ELR (cell line): Measurements from ENCODE around the gene CCDC12.

Experiments used
- DNase-seq: peaks from one replicate; pipeline ENCODE4 v3.0.0-alpha.2; 2015; ENCODE audit warnings: low read depth

CCDC12 gene

DNA sequence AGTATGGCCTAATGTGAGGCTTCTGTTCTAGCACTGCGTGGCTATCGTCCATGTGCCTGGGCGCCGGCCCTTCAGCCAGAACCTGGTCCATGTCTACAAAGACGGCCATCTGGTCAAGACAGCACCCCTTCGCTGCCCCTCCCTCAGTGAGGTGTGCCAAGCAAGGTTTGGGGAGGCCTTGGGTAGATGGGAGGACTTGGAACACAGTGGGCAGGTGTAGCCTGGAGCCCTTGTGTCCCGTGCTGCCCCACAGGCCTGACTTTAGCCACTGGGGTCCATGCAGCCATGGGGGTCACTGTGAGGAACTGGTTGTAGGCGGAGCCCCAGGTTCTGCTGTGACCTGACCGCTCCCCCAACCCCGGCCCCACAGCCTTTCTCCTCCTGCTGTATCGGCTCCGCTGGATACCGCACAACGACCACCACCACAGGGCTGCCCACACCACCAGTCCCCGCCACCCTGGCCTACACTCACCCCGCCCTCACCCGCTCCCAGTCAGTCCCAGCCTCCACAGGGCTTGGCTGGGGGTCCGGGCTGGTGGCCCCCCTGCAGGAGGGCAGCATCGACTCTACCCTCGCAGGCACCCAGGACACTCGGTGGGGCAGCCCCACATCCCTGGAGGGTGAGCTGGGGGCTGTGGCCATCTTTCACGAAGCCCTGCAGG, 19.5 kb upstream of the CCDC12 start:
- no peak for DNase-seq

DNA sequence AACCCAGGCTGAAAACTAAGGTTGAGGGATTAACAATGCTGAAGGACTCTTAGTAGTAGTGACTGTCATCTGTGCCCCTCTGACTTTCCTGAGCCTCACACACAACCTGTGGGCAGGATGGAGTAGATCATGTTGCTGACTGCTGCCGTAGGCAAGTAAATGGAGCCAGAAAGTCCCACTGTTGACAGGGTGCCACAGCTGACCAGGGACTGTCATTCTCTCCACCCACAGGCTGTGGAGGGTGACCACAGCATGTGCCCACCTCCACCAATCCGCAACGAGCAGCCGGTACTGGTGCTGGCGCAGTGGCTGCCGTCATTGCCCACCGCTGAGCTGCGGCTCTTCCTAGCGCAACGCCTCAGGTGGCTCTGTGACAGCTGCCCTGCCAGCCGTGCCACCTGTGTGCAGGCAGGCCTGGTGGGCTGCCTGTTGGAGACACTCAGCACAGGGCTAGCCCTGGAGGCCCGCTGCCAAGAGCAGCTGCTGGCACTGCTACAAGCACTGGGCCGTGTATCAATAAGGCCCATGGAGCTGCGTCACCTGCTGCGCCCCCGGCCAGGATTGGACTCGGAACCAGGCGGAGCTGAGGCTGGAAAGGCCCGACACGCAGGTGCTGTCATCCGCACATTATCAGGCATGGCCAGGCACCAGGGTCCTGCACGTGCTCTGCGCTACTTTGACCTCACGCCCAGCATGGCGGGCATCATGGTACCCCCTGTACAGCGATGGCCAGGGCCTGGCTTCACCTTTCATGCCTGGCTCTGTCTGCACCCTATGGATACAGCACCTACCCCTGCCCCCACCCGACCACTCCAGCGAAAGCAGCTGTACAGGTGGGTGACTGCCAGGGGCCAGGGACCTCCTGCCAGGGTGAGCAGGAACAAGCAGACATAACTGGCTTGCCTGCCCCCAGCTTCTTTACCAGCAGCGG, 18.5 kb upstream of the CCDC12 start:
- no peak for DNase-seq

DNA sequence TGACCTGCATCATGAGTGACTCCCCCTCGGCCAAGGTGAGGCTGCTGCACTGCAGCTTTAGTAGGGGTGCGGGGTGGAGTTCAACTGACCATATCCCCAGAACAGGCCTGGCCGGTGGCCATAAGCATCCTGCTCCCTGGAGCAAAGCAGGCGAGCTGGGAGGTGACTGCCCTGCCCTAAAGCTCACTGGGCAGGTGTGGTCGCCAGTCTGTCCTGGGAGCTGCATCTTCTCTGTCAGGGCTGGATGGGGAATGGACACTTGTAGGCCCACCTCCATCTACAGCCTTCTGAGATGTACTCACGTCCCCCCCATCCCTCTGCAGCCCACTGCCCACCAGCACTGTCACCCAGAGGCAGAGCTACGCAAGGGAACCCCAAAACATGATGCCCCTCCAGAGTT, 17.4 kb upstream of the CCDC12 start:
- DNase-seq: no peak

DNA sequence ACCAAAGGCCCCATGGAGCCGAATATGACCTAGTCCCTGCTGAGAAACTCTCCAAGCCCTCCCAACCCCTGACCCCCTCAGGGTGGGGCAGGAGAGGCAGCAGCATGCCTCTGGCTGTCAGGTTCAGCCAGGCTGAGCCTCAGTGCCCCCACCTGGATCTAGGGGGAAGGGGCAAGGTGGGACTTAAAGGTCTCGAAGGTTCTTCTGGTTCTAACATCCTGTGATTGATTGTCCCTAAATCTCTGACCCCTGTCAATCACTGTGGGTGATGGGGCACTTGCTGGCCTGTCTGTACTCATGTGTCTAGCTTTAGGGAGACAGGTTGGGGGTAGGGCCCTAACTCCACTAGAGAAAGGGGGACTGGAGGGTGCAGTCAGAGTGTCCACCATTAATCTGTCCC, 16.7 kb upstream of the CCDC12 start:
- no peak for DNase-seq

DNA sequence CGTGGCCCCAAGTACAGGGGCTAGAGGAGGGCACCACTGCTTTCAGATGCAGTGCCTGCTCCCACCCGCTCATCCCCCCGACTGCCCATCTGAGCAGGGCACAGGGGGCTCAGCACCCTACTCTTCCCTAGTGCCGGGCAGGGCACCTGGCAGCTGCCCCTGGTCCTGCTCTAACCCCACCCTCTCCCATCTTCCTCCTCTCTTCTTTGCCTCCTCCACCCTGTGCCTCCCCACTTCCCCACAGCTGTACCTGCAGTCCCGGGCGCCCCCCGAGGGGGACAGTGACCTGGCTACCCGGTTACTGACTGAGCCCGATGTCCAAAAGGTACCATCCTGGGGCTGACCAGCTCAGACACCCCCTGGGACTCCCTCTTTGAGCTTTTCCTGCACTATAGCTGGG, 15.7 kb upstream of the CCDC12 start:
- no peak for DNase-seq

DNA sequence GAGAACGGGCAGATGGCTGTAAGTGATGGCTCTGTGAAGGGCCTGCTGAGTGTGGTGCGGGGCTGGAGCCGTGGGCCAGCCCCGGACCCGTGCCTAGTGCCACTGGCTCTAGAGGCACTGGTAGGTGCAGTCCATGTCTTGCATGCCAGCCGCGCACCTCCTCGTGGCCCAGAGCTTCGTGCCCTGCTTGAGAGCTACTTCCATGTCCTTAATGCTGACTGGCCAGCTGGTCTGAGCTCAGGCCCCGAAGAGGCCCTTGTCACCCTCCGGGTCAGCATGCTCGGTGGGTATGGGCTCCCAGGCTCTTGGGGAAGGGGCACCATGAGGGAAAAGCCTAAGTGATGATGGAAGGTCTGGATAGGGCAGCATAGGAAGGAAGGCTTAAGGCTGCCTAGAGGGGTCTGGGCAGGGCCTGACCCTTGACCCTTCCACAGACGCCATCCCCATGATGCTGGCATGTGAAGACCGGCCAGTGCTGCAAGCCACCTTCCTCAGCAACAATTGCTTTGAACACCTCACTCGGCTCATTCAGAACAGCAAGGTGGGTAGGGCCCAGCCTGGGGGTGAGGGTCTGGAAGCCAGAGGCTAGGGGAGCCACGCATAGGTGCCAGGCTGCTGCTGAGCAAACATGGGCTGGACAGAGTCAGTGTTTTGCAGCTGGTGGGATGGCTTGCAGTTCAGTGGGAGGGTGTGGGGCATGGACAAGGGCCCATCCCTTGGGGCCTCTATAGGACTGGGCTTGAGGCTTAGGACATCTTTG, 15.0 kb upstream of the CCDC12 start:
- no peak for DNase-seq

DNA sequence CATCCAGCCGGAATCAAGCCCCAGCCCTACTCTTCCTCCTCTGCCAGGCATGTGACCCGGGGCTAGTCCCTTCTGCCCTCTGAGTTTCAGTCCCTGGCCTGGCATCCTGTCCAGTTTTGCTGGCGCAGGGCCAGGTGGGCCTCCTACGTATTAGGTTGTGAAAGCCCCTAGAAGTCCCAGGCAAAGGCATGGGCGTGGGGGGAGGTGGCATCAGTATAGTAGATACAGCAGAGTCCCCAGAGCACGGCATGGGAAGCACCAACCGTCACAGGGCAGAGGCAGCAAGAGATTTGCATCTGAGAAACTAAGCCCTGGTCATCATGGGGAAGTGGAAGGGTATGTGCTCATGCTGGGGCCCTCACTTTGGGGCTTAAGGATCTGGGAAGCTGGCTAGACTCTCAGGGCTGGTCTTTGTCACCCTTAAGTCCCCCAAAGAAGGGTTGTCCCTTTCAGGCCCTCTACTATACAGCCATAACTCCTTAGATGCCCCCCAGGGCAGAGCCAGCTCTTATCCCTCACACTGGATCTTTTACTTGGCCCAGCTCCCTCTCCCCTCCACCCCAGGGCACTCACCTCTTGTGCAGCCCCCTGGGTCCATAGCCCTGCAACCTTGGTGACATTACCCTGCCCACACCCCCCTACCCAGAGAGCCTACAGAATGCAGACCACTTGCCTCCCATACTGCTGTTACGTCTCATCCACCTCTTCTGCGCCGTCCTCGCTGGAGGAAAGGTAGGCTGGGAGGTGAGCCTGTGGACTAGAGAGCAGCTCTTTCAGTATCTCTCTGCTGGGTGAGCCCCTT, 14.2 kb upstream of the CCDC12 start:
- no peak for DNase-seq

DNA sequence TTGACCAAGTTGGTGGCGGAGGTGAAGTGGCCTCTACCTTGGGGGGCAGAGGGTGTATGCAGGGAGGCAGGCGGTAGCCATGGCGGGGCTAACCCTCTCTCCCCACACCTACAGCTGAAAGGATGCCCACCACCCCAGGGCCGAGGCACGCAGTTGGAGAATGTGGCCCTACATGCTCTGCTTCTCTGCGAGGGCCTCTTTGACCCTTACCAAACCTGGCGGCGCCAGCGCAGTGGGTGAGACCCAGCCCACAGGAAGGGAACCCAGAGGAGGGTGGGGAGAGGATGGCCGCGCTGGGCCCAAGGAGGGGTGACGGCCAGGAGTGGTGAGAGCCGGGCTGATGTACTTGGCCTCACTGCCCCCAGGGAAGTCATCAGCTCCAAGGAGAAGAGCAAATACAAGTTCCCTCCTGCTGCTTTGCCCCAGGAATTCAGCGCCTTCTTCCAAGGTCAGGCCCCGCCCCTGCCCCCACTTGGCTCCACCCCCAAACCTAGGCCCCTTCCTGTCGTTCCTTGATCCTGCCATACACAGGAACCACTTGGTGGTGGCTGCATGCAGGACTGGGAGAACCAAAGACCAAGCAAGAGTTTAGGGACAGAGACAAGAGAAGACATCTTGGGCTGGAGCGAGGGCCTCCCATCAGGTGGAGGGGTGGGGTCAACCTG, 12.7 kb upstream of the CCDC12 start:
- no peak for DNase-seq

DNA sequence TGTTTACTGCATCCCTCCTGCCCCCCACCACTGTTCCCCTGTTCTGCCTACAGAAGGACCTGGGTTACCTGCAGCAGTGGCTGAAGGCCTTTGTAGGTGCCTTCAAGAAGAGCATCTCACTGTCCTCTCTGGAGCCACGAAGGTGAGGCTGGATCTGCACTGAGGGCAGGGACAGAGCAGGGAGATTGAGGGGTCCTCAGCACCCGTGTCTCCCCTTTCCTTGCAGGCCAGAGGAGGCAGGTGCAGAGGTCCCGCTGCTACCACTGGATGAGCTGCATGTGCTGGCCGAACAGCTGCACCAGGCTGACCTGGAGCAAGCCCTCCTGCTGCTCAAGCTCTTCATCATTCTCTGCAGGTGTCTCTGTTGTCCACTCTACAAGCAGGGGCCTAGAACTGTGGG, 12.1 kb upstream of the CCDC12 start:
- DNase-seq: no peak

DNA sequence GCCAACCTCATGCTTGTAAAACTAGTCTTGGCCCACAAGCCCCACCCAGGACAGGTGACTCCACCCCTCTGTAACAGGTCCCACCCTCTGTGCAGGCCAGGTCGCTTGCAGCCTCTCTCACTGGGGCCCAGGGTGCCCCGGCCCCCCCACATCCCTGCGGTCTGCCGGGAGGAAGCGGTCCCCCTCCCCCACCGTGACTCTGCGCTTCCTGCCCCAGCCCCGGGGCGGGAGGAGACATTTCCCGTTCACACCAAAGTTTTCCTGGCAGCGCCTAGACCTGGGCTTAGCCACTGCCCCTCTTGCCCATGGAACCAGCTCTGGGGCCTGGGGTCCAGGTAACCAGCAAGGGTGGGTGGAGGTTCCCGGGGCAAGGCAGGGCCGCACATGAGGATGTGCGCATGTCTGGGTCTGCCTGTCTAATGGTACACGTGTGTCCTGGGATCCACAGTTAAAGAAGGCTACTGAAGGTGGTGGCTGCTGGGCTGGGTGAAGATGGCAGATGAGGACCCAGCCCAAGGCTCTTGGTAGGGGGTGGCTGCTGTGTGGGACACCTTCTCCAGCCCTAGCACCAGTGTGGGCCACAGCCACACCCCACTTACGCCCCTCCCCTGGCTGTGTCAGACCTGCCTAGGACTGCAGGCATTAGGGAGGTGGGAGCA, 11.3 kb upstream of the CCDC12 start:
- peak; percentile 80 for DNase-seq

DNA sequence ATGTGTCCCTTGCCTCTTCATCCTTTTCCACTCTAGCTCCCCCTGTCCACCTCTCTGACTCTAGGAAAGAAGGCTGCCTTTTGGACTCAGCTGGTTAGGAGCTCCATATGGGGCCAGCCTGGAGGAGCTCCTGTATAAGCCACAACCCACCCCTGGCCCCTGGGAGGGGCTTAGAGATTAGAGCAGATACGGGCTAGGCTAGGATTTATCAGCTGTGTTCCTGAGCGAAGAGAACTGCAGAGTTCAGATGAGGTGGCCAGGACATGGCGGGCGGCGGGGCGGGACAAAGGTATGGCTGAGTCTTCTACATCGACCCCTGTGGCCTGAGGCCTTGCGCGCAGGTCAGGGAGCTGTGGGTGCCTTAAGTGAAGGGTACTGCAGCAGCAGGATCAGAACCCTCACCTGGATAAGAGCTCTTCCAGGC, 10.8 kb upstream of the CCDC12 start:
- DNase-seq: no peak

DNA sequence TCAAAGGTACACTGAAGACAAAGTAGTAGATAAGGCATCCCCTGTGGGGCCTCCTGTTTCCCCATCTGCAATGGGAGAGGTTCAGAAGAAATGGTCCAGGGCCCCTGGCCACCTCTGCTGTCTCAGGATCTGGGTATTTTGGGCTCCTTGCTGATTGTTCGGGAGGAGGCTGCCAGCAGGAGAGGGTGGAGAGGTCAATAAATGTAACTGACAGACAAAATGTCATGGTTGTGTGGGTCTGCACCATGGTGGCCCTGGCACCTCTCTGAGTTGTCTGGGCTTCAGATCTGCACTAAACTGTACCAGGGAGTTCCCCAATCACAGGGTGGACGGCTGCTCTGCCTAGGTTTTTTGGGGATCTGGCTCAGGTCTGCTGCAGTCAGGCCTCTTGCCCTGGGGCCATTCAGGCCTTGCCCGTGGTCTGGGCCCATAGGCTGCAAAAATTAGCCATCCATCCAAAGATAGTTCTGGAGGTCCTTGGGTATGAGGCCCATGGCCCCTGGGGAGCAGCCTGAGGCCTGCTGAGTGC, 10.3 kb upstream of the CCDC12 start:
- DNase-seq: no peak

DNA sequence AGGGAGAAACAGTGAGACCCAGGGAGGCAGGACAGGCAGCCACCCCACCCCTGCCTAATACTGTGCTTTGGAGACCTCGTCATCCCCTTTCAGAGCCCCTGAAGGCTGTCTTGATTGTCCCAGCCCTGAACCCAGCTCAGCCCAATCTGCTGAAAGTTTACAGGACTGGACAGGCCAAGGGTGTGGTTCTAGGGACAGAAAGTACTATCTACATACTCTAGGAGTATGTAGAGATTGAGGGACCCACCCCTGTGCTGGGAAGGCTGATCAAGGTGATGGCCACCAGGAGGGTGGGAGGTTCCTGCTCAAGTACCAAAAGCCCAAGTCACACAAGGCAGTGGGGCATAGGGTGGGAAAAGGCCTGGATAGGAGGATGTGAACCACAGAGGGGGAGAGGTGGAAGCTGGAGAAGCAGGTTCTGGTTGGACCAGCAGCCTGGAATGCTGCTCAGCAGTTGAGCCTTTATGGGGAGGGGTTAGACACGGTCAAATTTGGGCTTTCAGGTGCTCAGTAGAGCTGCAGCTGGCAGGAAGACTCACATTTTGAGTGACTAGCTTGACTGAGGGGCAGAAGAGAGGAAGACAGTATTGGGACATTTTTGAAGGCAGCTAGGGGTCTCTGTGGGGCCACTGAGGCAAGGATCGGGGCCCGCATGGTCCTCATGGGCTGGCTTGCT, 9.6 kb upstream of the CCDC12 start:
- no peak for DNase-seq

DNA sequence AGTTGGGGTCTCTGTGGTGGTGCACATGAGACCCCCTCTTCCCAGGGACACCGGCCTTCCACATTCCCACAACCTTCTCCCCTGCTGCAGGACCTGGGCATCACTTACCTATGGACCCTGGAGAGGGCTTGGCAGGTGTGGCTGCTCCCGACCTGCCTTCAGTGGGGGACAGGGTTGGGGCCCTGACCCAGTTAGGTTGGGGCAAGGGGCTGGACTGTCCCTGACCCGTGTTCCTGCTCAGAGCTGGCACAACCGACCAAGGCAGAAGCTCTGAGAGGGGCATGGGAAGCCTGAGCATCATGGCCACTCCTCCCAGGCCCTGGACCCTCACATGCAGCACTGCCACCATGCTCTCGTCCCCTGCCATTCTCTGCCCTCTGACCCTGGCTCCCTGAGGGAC, 9.0 kb upstream of the CCDC12 start:
- no peak for DNase-seq

DNA sequence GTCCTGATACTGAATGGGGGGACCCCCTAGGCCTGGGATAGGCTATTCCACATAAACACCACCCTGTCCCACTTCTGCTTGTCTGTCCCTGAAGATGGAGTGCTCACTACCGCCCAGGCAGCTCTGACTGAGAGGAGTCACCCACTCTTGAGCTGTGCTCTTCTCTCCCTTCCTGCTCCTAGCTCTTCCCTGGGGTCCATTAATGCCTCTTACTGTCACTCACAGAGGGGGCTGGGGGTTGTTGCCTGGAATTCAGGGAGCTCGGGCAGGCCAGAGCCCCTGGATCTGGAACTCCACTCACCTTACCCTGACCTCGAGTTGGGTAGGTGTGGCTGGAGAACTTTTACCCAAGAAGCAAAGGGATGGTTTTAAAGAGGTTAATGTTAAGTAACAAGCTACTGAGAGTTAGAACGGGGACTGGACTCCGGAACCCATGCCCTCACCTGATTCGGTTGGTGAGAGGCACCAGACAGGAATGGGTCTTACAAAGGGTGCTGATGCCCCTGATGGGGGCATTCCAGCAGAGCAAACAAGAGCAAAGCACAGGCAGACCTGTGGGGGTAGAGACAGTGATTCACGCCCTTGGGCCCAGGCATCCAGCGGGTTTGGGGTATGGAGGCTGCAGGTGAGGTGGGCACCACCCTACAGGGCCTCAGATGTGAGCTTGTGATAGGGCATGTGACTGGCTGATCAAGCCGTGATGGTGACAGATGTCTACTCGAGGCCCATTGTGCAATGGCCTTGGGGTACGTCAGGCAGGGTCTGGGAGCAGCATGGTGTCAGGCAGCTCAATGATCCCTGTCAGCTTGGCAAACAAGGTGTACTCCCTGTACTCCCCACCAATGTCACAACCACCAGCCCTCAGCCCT, 8.3 kb upstream of the CCDC12 start:
- no peak for DNase-seq

DNA sequence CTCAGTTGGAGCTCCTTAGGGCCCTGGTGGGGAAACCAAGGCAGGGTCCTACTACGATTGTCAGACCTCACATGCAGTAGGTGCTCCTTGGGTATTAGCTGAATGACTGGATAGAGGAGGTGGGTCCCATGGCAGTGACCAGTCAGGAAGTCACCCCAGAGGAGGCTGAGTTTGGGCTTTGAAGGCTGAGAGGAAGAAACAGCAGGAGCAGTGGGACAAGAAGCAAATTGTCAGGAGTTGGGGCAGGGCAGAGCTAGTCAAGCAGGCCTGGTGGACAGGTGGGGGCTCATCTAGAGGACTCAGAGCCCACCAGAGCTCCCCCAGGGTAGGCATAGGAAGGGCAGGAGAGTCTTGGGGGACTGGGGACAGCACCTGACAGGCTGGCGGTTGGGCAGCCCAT, 6.0 kb upstream of the CCDC12 start:
- no peak for DNase-seq

DNA sequence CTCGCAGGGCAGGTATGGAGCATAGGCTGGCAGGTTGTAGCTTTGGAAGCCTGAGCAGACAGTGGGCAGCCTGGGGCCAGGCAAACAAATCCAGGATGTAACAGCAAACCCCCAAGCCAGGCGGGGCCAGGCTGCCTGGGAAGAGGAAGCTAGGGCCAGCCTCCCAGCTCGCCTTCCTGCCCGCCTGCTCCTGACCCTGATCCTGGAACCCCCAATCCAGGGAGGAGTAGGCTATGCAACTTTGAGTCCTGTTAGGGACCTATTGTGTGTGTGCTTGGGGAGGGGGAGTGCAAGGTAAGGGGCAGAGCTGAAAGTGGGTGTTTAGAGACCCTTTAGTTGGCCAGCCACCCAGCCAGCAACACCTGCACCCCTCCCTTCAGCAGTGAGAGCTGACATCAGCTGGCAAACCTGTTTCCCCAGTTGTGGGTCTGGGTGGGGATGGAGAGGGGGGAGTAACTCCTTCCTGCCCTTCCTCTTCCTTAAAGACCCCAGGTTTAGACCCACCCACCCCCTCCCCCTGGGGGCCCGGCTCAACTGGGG, 5.5 kb upstream of the CCDC12 start:
- DNase-seq: no peak

DNA sequence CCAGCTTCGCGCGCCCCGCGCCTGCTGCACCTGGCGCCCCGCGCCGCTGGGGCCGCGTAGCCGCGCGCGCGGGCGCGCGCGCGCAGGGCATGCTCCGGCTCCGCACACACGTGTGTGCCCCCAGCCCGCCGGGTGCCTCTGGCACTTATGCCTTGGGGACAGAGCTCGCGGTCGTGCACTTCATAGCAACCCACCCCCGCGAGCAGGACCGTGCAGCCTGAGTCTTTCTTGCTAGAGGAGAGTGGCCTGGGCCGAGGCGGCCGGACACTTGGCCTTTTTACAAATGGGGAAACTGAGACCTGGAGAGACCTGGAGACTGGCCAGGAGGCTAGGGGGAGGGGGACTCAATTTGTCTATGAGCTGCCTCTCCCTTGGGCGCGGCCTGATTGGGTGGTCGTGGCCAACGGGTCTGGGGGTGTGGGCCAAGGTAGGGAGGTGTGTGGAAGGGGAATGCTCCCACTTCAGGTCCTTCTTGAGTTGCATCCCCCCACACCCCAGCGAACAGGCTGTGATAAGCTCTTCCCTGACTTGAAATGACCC, 3.5 kb upstream of the CCDC12 start:
- peak; percentile 25 for DNase-seq
